NCI-H2171 treated with DMSO at 0.1 percent for 48 hours (cell line): ENCODE results near the gene HRC.
"Not testable (repeated sequence)": the region's sequence is repeated elsewhere in the genome, so short reads cannot be mapped to it uniquely, and the experiment has no call there.

ENCODE experiments used
- DNase-seq: peaks from one replicate; lab custom pipeline; 2025; lab: John Stamatoyannopoulos, UW

HRC gene

DNA sequence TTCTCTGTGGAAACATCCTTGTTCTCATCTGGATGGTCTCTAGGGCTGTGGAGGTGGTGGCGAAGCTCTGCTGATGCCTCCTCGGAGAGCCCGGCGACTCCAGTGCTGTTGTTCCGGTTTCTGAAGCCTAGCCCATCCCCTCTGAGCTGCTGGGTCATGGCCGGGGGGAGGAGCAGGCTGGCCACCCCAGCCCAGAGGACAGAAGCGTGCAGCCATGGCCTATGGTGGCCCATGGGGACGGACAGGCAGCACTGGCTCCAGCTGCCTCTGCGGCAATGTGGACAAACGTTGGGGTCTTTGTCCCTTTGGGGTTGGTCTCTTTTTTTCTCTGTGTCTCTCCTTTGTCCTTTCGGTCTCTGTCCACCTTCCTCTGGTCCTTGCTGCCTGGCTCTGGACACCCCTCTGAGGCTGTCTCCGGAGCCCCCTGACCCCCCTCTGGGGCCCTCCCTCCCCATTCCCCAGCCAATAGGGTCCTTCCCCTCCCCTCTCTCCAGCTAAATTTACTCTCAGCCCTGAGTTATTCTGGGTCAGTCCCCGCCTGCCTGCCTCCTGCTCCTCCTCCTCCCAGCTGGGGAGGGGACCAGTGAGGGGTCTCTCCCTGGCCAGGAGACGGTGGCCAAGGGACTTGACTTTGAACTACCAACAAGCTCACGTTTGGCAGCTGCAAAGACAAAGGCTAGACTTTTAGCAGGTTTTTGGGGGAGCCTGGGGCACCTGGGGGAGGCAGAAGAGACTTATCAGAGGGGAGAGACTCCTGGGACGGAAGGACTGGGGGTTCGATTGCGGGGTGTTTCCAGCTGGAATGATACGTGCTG, at the start of gene HRC:
Gene HRC (minus strand): TSS at position 392 of the 815 bp plus-strand sequence. CDS start 159 bp downstream, at position 233.
- DNase-seq: no peak

- DNase-seq: no peak
Observed at GRCh38 chr19:49201042-49201441, 45.8 kb upstream of the HRC start.

- DNase-seq: no peak
Observed at GRCh38 chr19:49200238-49200862, 45.2 kb upstream of the HRC start.

DNA sequence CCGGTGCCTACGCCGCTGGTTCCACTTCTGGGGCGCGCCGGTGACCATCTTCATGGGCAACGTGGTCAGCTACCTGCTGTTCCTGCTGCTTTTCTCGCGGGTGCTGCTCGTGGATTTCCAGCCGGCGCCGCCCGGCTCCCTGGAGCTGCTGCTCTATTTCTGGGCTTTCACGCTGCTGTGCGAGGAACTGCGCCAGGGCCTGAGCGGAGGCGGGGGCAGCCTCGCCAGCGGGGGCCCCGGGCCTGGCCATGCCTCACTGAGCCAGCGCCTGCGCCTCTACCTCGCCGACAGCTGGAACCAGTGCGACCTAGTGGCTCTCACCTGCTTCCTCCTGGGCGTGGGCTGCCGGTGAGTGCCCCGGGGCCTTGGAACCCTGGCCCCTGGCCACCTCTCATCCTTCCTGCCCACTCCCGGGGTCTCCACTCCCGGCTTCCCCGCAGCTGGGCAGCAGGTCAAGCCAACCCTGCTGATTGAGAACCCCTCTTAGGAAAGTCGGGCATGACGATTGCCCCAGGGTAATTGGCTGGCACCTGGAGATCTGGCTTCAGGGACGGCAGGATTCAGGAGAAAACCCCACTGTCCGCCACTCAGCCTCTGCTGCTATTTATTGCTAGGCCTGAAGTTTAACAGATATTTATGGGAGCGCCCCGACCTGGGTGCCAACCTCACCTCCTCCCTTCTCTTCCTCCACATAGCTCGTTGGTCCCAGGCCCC, 41.5 kb upstream of the HRC start:
- no peak for DNase-seq

GRCh38 chr19:49194408-49194807, 39.2 kb upstream of the HRC start:
- no peak for DNase-seq

GRCh38 chr19:49193822-49194394, 38.7 kb upstream of the HRC start:
- no peak for DNase-seq

GRCh38 chr19:49190781-49191180, 35.6 kb upstream of the HRC start:
- DNase-seq: no peak

DNA sequence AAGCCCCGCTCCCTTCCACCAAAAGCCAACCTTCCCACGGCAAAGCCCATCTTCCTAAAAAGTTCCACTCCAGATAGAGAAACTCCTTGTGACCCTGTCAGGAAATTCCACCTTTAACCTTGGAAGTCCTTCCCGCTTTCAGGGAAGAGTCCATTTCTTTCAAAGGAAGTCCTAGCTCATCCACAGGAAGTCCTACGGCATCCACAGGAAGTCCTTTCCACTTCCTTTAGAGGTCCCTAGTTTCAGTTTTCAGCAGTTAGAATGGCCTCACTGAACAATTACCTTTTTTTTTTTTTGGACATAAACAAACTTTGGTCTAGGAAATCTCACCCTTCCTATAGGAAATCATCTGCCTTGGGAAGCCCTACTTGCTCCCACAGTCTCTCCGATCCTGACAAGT, 34.1 kb upstream of the HRC start:
- no peak for DNase-seq

DNA sequence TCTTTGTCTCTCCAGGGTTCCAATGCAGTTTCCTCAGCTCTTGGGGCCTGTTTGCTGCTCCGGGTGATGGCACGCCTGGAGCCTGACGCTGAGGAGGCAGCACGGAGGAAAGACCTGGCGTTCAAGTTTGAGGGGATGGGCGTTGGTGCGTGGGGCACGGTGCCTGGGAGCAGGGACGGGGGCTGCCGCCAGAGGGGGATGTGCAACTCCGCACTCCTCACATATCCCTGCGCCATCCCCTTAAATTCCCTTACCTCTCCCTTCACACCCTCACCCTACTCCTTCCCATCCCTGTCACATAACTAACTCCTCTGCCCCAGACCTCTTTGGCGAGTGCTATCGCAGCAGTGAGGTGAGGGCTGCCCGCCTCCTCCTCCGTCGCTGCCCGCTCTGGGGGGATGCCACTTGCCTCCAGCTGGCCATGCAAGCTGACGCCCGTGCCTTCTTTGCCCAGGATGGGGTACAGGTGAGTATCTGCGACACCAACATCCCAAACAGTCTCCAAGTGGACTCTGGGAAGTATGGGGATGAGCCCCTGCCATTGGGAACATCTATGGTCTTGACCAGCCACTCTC, 33.5 kb upstream of the HRC start:
- no peak for DNase-seq

DNA sequence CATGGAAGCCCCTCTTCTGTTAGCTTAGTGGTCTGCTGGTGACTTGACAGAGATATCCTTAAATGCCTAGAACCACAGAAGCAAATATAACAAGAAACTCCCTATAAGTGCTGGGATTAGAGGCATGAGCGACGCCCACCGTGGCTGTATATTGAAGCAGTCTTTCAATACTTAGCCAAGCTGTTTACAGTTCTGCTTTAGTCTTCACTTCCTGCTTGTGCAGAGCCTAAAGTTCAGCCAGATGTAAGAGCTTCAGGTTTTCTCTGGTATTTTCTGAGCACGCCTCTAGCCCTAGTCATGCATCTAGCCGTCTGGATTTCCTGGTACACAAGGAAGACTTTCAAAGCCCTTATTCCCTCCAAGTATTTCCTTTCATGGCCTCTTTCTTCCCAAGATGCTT, 30.9 kb upstream of the HRC start:
- no peak for DNase-seq

- DNase-seq: no peak
Observed at GRCh38 chr19:49182848-49183375, 27.7 kb upstream of the HRC start.

GRCh38 chr19:49182010-49182847, 27.0 kb upstream of the HRC start:
- DNase-seq: not testable (repeated sequence)

- no peak for DNase-seq
Observed at GRCh38 chr19:49180659-49181058, 25.5 kb upstream of the HRC start.

GRCh38 chr19:49173198-49173597, 18.0 kb upstream of the HRC start:
- DNase-seq: no peak

DNA sequence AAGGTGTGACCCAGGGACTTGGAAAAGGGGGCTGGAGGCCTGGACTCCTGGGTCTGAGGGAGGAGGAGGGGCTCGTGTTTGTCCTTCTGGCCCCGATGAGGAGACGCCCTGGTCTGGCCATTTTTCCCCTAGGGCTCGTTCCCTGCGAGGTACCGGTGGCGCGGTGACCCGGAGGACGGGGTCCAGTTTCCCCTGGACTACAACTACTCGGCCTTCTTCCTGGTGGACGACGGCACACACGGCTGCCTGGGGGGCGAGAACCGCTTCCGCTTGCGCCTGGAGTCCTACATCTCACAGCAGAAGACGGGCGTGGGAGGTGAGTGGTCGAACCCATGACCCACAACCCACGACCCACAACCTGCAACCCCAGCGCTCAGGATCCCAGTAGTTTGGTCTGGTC, 13.2 kb upstream of the HRC start:
- no peak for DNase-seq

DNA sequence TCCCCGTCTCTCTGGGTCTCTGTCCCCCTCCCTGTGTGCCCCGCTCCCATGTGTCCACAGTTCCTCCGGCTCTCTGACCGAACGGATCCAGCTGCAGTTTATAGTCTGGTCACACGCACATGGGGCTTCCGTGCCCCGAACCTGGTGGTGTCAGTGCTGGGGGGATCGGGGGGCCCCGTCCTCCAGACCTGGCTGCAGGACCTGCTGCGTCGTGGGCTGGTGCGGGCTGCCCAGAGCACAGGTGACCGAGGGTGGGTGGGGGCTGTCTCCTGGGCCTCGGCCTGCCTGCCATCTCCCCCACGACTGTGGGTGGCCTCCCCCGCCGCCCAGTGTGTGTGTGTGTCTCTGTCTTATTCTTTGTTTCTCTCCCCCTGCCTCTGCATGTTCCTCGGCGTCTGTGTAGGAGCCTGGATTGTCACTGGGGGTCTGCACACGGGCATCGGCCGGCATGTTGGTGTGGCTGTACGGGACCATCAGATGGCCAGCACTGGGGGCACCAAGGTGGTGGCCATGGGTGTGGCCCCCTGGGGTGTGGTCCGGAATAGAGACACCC, 12.7 kb upstream of the HRC start:
- DNase-seq: no peak

DNA sequence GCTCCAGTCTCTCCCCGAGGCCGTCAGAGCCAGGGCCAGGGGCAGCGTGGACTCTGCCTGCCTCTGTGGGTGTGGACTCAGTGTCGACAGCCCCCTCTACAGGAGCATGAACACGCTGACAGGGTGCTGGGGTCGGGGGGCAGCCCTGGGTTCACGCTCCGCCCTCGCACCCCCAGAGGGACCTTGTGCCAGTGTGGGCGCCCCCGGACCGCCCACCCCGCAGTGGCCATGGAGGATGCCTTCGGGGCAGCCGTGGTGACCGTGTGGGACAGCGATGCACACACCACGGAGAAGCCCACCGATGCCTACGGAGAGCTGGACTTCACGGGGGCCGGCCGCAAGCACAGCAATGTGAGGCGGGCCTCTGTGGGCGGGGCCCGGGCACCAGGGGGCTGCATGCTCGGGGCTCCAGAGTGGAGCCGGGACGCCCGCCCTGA, 10.7 kb upstream of the HRC start:
- no peak for DNase-seq

GRCh38 chr19:49165111-49165750, 10.0 kb upstream of the HRC start:
- DNase-seq: no peak

- no peak for DNase-seq
Observed at GRCh38 chr19:49161987-49162386, 6.8 kb upstream of the HRC start.
